NCI-H2029 treated with DMSO at 0.1 percent for 48 hours (cell line): ENCODE data around the gene ETHE1.

Experiments used
- DNase-seq: peaks from one replicate; lab custom pipeline; 2025; lab: John Stamatoyannopoulos, UW

ETHE1 gene

GRCh38 chr19:43526884-43527859 lies at the start of gene ETHE1:
Gene ETHE1 (minus strand): TSS chr19:43527201. CDS start chr19:43527177, 24 bp downstream.
- peak; percentile 33 for DNase-seq

- DNase-seq = no peak
Observed at GRCh38 chr19:43575955-43576878, 49.2 kb upstream of the ETHE1 start.

GRCh38 chr19:43575156-43575950 lies 48.4 kb upstream of the ETHE1 start, which contains the start of the genes PINLYP and XRCC1:
Gene PINLYP (plus strand): TSS chr19:43575801. CDS start chr19:43577192, 1,391 bp downstream.
Gene XRCC1 (minus strand): TSS chr19:43575527. CDS start chr19:43575458, 69 bp downstream.
- DNase-seq = peak; percentile 97

- DNase-seq = peak; percentile 22
Observed at GRCh38 chr19:43574424-43575155, 47.6 kb upstream of the ETHE1 start.

- peak; percentile 81 for DNase-seq
Observed at GRCh38 chr19:43572171-43572588, 45.2 kb upstream of the ETHE1 start.

GRCh38 chr19:43570174-43570791 lies 43.3 kb upstream of the ETHE1 start:
- peak; percentile 78 for DNase-seq

- DNase-seq = no peak
Observed at GRCh38 chr19:43569657-43570056, 42.7 kb upstream of the ETHE1 start.

GRCh38 chr19:43564800-43565199 lies 37.8 kb upstream of the ETHE1 start:
- no peak for DNase-seq

- no peak for DNase-seq
Observed at GRCh38 chr19:43563816-43564457, 36.9 kb upstream of the ETHE1 start.

GRCh38 chr19:43562698-43563241 lies 35.8 kb upstream of the ETHE1 start:
- DNase-seq = peak; percentile 83

- no peak for DNase-seq
Observed at GRCh38 chr19:43562226-43562697, 35.3 kb upstream of the ETHE1 start.

GRCh38 chr19:43561139-43561970 lies 34.4 kb upstream of the ETHE1 start:
- DNase-seq = no peak

- no peak for DNase-seq
Observed at GRCh38 chr19:43560687-43561086, 33.7 kb upstream of the ETHE1 start.

GRCh38 chr19:43555185-43555770 lies 28.3 kb upstream of the ETHE1 start:
- peak; percentile 48 for DNase-seq

GRCh38 chr19:43554317-43554895 lies 27.4 kb upstream of the ETHE1 start:
- DNase-seq = no peak

GRCh38 chr19:43553656-43554055 lies 26.7 kb upstream of the ETHE1 start:
- DNase-seq = no peak

- no peak for DNase-seq
Observed at GRCh38 chr19:43552616-43553015, 25.6 kb upstream of the ETHE1 start.

GRCh38 chr19:43552198-43552450 lies 25.1 kb upstream of the ETHE1 start:
- no peak for DNase-seq
